ENCODE results near the gene HOXC10. TPM values are rescaled to one million over a fixed set of nuclear protein-coding genes. Genes with fewer than 3 reads are reported as not detected.
A peak's percentile ranks its signal among the peaks of the same experiment; 100 is the strongest.

The HOXC10 gene
- total and polyA plus RNA-seq, 2 donors from 2014 or later = 49.7 to 50.7 TPM

DNA sequence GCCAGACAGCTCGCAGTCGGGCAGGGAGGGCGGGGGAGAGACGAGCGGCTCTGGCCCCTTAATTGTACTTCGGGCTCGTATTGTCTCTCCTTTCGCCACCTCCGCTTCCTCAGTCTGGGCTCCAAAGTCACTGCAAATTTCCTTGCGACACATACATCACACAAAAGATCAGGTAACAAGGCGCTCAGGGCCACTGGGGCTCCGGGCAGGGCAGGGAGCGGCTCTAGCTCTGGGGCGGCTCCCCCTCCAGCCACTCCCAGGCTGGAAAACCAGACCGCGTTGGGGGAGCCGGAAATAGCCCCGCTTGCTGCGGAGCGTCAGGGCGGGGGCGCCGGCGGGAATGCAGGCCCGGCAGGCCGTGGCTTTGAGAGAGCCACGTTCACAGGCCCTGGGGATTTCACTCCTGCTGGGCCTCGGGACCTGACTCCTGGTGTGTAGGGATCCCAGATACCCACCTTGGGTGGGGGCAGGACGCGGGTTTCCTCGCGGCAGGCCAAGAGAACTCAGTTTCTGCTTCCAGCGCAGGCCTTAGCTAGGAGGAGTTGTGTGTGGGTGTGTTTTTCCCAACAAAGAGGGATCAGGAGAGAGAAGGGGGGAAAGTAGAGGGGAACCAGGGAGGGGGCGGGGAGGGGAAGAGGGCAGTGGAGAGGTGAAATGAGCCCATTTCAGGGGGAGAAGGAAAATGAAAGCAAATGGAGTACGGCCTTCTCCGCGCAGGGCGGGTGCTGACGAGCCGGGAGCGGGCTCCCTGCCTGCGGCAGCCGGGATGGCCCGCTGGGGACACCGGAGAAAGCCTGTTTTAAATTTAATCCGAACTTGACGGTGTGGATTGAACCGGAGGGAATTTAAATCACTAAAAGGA, 10.7 kb downstream of the HOXC10 start:
- peak; percentile 74 to 93 (median 82) for DNase-seq
- H3K9me3 ChIP-seq (ENCODE audit: control insufficient read depth in 2 of 3, insufficient read depth in 1 of 3, low read length in 3 of 3) = no peaks in the 10 kb centered on the region
- no peak for FAIRE-seq
- H3K9ac ChIP-seq (ENCODE audit: low read length in 3 of 3) = peak overlapping the region; percentile 71 to 95 (median 72)
- intact Hi-C loops (cut with DNase I) = no loop called here
- H3K36me3 ChIP-seq (ENCODE audit: control insufficient read depth in 2 of 3, insufficient read depth in 3 of 3, low read length in 3 of 3) = no peaks in the 10 kb centered on the region
- H3K4me3 ChIP-seq (ENCODE audit: low read length in 3 of 3) = peak overlapping the region; percentile 67 to 88 (median 75)
- H3K27me3 ChIP-seq (ENCODE audit: control insufficient read depth, insufficient read depth, low read length) = peaks cover 3% of the 10 kb centered on the region
- H3K4me1 ChIP-seq (ENCODE audit: control insufficient read depth in 2 of 3, insufficient read depth in 2 of 3, low read depth in 1 of 3, low read length in 3 of 3) = peaks cover 0 to 22% (median 18%) of the 10 kb centered on the region in 3 donors
- TF ChIP-seq, protein P1, sequence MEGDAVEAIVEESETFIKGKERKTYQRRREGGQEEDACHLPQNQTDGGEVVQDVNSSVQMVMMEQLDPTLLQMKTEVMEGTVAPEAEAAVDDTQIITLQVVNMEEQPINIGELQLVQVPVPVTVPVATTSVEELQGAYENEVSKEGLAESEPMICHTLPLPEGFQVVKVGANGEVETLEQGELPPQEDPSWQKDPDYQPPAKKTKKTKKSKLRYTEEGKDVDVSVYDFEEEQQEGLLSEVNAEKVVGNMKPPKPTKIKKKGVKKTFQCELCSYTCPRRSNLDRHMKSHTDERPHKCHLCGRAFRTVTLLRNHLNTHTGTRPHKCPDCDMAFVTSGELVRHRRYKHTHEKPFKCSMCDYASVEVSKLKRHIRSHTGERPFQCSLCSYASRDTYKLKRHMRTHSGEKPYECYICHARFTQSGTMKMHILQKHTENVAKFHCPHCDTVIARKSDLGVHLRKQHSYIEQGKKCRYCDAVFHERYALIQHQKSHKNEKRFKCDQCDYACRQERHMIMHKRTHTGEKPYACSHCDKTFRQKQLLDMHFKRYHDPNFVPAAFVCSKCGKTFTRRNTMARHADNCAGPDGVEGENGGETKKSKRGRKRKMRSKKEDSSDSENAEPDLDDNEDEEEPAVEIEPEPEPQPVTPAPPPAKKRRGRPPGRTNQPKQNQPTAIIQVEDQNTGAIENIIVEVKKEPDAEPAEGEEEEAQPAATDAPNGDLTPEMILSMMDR (IDR thresholded peaks at IDR 0.05; ENCODE audit: borderline replicate concordance, extremely low read depth, insufficient read depth) = no peak
- peak overlapping the region; percentile 87 to 93 for H3K27ac ChIP-seq (ENCODE audit: low read depth in 2 of 2, low read length in 2 of 2)

DNA sequence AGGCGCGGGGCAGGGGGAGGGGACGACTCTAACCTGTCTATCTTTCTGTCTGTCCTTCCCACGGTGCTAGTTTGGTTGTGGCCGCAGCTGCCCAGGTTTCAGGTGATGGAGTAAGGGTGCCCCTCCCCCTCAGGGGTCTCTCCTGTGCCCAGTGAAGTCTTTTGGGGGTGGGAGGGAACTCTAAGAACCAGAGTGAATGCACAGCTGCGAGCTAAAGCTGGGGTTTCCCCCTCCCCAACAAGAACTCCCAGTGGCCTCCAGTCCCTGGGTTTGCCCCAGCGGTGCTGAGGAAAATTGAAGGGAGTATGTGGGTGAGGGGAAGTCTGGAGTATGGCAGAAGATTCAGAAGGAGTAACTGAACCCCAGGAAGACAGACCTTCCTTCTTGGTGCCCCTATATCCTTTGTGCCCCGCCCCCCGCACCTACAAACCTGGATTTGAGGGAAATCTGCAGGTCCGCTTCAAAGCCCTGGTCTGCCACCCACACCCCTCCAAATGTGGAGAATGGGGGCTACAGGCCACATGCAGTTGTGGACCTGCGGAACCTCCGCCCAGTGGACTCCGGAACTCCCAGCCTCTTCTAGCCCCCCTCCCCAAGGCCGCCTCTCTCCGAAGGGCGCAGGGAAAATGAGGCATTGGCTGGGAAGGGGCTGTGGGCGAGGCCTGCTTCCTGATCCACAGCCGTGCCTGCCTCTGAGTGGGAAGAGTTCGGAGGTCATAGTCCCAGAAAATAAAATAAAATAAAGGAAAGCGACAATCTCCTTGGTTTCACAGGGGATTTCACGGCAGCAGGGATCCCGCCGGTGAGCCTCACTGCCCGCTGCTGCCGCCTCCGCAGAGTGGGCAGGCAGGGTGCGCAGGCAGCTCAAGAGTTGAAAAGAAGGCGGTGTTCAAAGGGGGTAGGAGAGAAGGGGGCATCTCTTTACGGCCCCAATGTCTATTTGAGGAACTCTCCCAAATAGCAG, 11.6 kb downstream of the HOXC10 start:
- FAIRE-seq (no peak), DNase-seq (peak in 4 of 5 donors; percentile 70 to 83 (median 77))
- Histone ChIP-seq H3K4me3 (ENCODE audit: low read length in 3 of 3) (peak overlapping the region; percentile 53 to 88 (median 75)), H3K9ac (ENCODE audit: low read length in 3 of 3) (peak overlapping the region; percentile 10 to 95 (median 58)), H3K27ac (ENCODE audit: low read depth in 2 of 2, low read length in 2 of 2) (peak overlapping the region; percentile 87 to 93), H3K9me3 (ENCODE audit: control insufficient read depth in 2 of 3, insufficient read depth in 1 of 3, low read length in 3 of 3) (no peaks in the 10 kb centered on the region), H3K36me3 (ENCODE audit: control insufficient read depth in 2 of 3, insufficient read depth in 3 of 3, low read length in 3 of 3) (no peaks in the 10 kb centered on the region), H3K27me3 (ENCODE audit: control insufficient read depth, insufficient read depth, low read length) (peaks cover 3% of the 10 kb centered on the region), H3K4me1 (ENCODE audit: control insufficient read depth in 2 of 3, insufficient read depth in 2 of 3, low read depth in 1 of 3, low read length in 3 of 3) (peaks cover 0 to 24% (median 21%) of the 10 kb centered on the region in 3 donors)
- TF ChIP-seq, protein P1 (IDR thresholded peaks at IDR 0.05; ENCODE audit: borderline replicate concordance, extremely low read depth, insufficient read depth) = no peak
- intact Hi-C loops (cut with DNase I) = no loop called here

DNA sequence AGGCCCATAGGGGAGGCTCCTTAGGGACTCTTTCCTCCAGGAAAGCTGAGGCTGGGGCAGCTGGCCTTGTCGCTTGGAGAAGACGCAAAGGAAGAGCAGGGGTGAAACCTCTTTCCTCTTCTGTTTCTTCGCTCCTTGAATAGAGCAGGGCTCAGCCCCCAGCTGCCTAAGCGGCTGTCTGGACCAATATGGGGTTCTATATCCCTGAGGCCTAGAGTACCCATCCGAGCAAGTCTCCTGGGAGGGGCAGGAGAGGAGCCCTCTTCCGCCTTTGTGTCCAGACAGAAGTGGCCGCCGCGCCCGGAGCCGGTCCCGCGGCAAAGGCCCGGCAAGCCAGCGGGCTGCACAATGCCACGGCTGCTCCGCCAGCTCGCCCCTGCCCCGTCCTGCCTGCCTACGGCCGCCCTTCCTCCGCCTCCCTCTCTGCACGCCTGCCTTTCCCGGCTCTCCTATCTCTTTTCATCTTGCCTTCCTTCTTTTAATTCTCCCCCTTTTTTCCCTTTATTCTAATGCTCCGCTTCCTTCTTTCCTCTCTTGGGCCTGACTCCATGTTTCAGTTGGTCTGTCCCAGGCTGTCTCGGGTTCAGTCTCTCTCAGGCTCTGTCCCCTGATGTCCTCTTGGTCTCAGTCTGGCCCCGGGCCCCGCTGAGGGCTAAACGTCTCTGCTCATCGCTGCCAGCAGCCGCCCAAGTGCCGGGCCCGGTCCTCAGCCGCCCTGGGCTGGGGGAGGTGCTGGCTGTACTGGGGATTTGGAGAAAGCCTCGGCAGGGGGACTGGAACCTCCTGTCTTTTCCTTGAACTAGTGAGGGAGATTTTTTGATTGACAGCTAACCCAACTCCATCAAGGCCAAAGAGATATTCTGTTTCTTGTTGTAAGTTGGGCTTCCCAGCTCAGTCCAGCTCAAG, 12.5 kb downstream of the HOXC10 start:
- intact Hi-C loops (cut with DNase I) = no loop called here
- Histone ChIP-seq H3K9ac (ENCODE audit: low read length in 3 of 3) (peak overlapping the region; percentile 10 to 95 (median 49)), H3K27ac (ENCODE audit: low read depth in 2 of 2, low read length in 2 of 2) (peak overlapping the region; percentile 87 to 93), H3K4me3 (ENCODE audit: low read length in 3 of 3) (peak overlapping the region; percentile 39 to 88 (median 53)), H3K9me3 (ENCODE audit: control insufficient read depth in 2 of 3, insufficient read depth in 1 of 3, low read length in 3 of 3) (no peaks in the 10 kb centered on the region), H3K4me1 (ENCODE audit: control insufficient read depth in 2 of 3, insufficient read depth in 2 of 3, low read depth in 1 of 3, low read length in 3 of 3) (peaks cover 0 to 24% (median 17%) of the 10 kb centered on the region in 3 donors), H3K27me3 (ENCODE audit: control insufficient read depth, insufficient read depth, low read length) (peaks cover 3% of the 10 kb centered on the region), H3K36me3 (ENCODE audit: control insufficient read depth in 2 of 3, insufficient read depth in 3 of 3, low read length in 3 of 3) (no peaks in the 10 kb centered on the region)
- peak in 1 of 5 donors; percentile 82 for DNase-seq
- TF ChIP-seq, protein P1 (IDR thresholded peaks at IDR 0.05; ENCODE audit: borderline replicate concordance, extremely low read depth, insufficient read depth) = no peak
- FAIRE-seq = no peak

Data from kidney (tissue), 14 donors.